H1 (cell line): ENCODE measurements around the gene PRKRIP1. TPM values are rescaled to one million over a fixed set of nuclear protein-coding genes. Genes with fewer than 3 reads are reported as not detected.

Source experiments
- CTCF ChIA-PET: fragments of 300-600 bp; sonication (Branson Sonifier 250); formaldehyde crosslinking; loops from one replicate; lab custom pipeline; 2021; ENCODE audit not compliant: partially characterized antibody; lab: Charles Lee
- POLR2A ChIA-PET: fragments of 300-600 bp; sonication (Branson Sonifier 250); formaldehyde crosslinking; loops from one replicate; lab custom pipeline; 2021; ENCODE audit warnings: inconsistent platforms; ENCODE audit not compliant: partially characterized antibody; lab: Charles Lee
- DNase-seq, 2 experiments: peaks; one replicate each; pipeline versions ENCODE4 v3.0.0 to v3.0.0-alpha.2; 2010 to 2022; ENCODE audit warnings: low spot score in 2 of 2, low read depth in 1 of 2, mixed read lengths in 1 of 2
- FAIRE-seq: peaks from 2 replicates; lab custom pipeline; 2011; peaks lifted over from hg19 to GRCh38; lab: Jason Lieb, UNC
- H2AFZ ChIP-seq: 2 replicates; pipeline ENCODE4 v1.8.1; 2012; ENCODE audit warnings: low read length, inconsistent platforms
- H2AK5ac ChIP-seq: 2 replicates; pipeline ENCODE4 v1.6.1; 2013; ENCODE audit warnings: low read depth, low read length
- H2BK120ac ChIP-seq: replicated peaks from 2 replicates; pipeline ENCODE3; 2013; ENCODE audit warnings: low read depth, low read length, inconsistent platforms
- H2BK12ac ChIP-seq: 2 replicates; pipeline ENCODE4 v1.6.1; 2013; ENCODE audit warnings: low read depth, low read length
- H2BK15ac ChIP-seq: 2 replicates; pipeline ENCODE4 v1.6.1; 2013; ENCODE audit warnings: low read length
- H2BK20ac ChIP-seq: 2 replicates; pipeline ENCODE4 v1.6.1; 2013; ENCODE audit warnings: low read length
- H2BK5ac ChIP-seq: 2 replicates; pipeline ENCODE4 v1.6.1; 2013; ENCODE audit warnings: low read depth, low read length
- H3K14ac ChIP-seq: 2 replicates; pipeline ENCODE4 v1.6.1; 2013; ENCODE audit warnings: inconsistent platforms; ENCODE audit not compliant: insufficient read length
- H3K18ac ChIP-seq: 2 replicates; pipeline ENCODE4 v1.6.1; 2013; ENCODE audit warnings: low read length; ENCODE audit errors: extremely low read depth
- H3K23ac ChIP-seq: 2 replicates; pipeline ENCODE4 v1.6.1; 2013; ENCODE audit warnings: inconsistent platforms; ENCODE audit not compliant: insufficient read length
- H3K23me2 ChIP-seq: 2 replicates; pipeline ENCODE4 v1.6.1; 2013; ENCODE audit warnings: low read depth, low read length
- H3K27ac ChIP-seq: 2 replicates; pipeline ENCODE4 v1.6.1; 2011; ENCODE audit warnings: low read depth, low read length, inconsistent platforms
- H3K27me3 ChIP-seq, 4 experiments: replicated peaks in 1 of 4; 1 replicate in 1 of 4; 2 replicates in 3 of 4; pipeline versions ENCODE4 v1.6.1 to v1.8.1; 2011 to 2013; ENCODE audit warnings: low read length in 3 of 4, mild to moderate bottlenecking in 3 of 4, inconsistent platforms in 2 of 4, mixed read lengths in 2 of 4, moderate library complexity in 1 of 4; ENCODE audit not compliant: control insufficient read depth in 3 of 4, insufficient read depth in 3 of 4; ENCODE audit errors: extremely low read depth in 1 of 4
- H3K36me3 ChIP-seq, 4 experiments: 2 replicates each; pipeline versions ENCODE4 v1.6.1 to v1.8.1; 2011 to 2013; ENCODE audit warnings: mild to moderate bottlenecking in 4 of 4, low read length in 3 of 4, moderate library complexity in 2 of 4, control low read depth in 1 of 4, inconsistent platforms in 1 of 4; ENCODE audit not compliant: insufficient read depth in 4 of 4, control insufficient read depth in 2 of 4
- H3K4ac ChIP-seq: replicated peaks from 2 replicates; pipeline ENCODE3; 2013; ENCODE audit warnings: low read length, low read depth, mixed read lengths, inconsistent platforms; ENCODE audit not compliant: insufficient read length
- H3K4me1 ChIP-seq, 4 experiments: replicated peaks in 1 of 4; 1 replicate in 1 of 4; 2 replicates in 3 of 4; pipeline versions ENCODE4 v1.6.1 to v1.8.1; 2011 to 2013; ENCODE audit warnings: low read length in 3 of 4, inconsistent platforms in 2 of 4, mixed read lengths in 1 of 4; ENCODE audit not compliant: insufficient read depth in 4 of 4, control insufficient read depth in 3 of 4
- H3K4me2 ChIP-seq, 2 experiments: 2 replicates each; pipeline versions ENCODE4 v1.6.1 to v1.8.1; 2011 to 2013; ENCODE audit warnings: low read depth in 2 of 2, low read length in 2 of 2, control low read depth in 1 of 2, inconsistent platforms in 1 of 2, mild to moderate bottlenecking in 1 of 2; ENCODE audit not compliant: insufficient read depth in 1 of 2
- H3K4me3 ChIP-seq, 4 experiments: fragments of 200-600, 300-600 bp in 1 of 4; sonication (generic), shearing (Covaris generic), sonication (Bioruptor Twin) in 1 of 4; 2 replicates each; pipeline versions ENCODE4 v1.5.1 to v1.8.1; 2011 to 2016; ENCODE audit warnings: low read length in 4 of 4, low read depth in 3 of 4, control low read depth in 2 of 4, inconsistent platforms in 2 of 4, mild to moderate bottlenecking in 2 of 4, mixed read lengths in 1 of 4, moderate library complexity in 1 of 4; ENCODE audit not compliant: insufficient read depth in 2 of 4; ENCODE audit errors: extremely low read depth in 1 of 4
- H3K56ac ChIP-seq: replicated peaks from 2 replicates; pipeline ENCODE3; 2013; ENCODE audit warnings: low read depth, mild to moderate bottlenecking, mixed read lengths, low read length, inconsistent platforms; ENCODE audit not compliant: insufficient read length
- H3K79me1 ChIP-seq: 2 replicates; pipeline ENCODE4 v1.6.1; 2013; ENCODE audit warnings: low read depth, low read length, control low read depth
- H3K79me2 ChIP-seq, 2 experiments: 2 replicates each; pipeline versions ENCODE4 v1.6.1 to v1.8.1; 2012 to 2013; ENCODE audit warnings: low read length in 2 of 2, mild to moderate bottlenecking in 2 of 2, inconsistent platforms in 1 of 2; ENCODE audit not compliant: insufficient read depth in 2 of 2, control insufficient read depth in 1 of 2
- H3K9ac ChIP-seq, 4 experiments: replicated peaks in 1 of 4; 1 replicate in 1 of 4; 2 replicates in 3 of 4; pipeline versions ENCODE4 v1.6.1 to v1.8.1; 2011 to 2013; ENCODE audit warnings: low read depth in 3 of 4, low read length in 3 of 4, control low read depth in 2 of 4, mild to moderate bottlenecking in 2 of 4, moderate library complexity in 2 of 4, inconsistent platforms in 1 of 4; ENCODE audit errors: extremely low read depth in 1 of 4
- H3K9me3 ChIP-seq, 2 experiments: 2 replicates each; pipeline versions ENCODE4 v1.6.1 to v1.8.1; 2012 to 2013; ENCODE audit warnings: mild to moderate bottlenecking in 2 of 2, moderate library complexity in 2 of 2, control low read depth in 1 of 2, inconsistent platforms in 1 of 2, low read depth in 1 of 2, low read length in 1 of 2, mixed read lengths in 1 of 2; ENCODE audit not compliant: insufficient read depth in 2 of 2
- H4K20me1 ChIP-seq, 2 experiments: replicated peaks in 1 of 2; 2 replicates each; pipeline versions ENCODE3 to v1.8.1; 2011 to 2013; ENCODE audit warnings: inconsistent platforms in 2 of 2, low read length in 2 of 2, mild to moderate bottlenecking in 1 of 2; ENCODE audit not compliant: insufficient read depth in 2 of 2, control insufficient read depth in 1 of 2
- H4K5ac ChIP-seq: 2 replicates; pipeline ENCODE4 v1.6.1; 2013; ENCODE audit warnings: low read length, low read depth, mixed read lengths, inconsistent platforms; ENCODE audit not compliant: insufficient read length
- H4K8ac ChIP-seq: 2 replicates; pipeline ENCODE4 v1.8.0; 2013; ENCODE audit warnings: mild to moderate bottlenecking, moderate library complexity, low read length, inconsistent platforms; ENCODE audit not compliant: insufficient read depth; ENCODE audit errors: extremely low read depth
- H4K91ac ChIP-seq: replicated peaks from 2 replicates; pipeline ENCODE3; 2013; ENCODE audit warnings: low read length, mixed read lengths, inconsistent platforms; ENCODE audit not compliant: insufficient read length
- ASH2L ChIP-seq: fragments of 200-600, 300-600 bp; sonication (generic); IDR thresholded peaks from one replicate; pipeline ENCODE4 v1.7.1; 2017; ENCODE audit warnings: low read length
- BACH1 ChIP-seq: IDR thresholded peaks from 2 replicates; pipeline ENCODE4 v1.6.1; 2012; ENCODE audit warnings: low read length, improper control_type of control experiment
- CBX5 ChIP-seq: fragments of 300-800, 300-1000 bp; sonication (generic); IDR thresholded peaks from 2 replicates; pipeline ENCODE4 v1.7.1; 2016; ENCODE audit warnings: antibody characterized with exemption, low read length, low read depth
- GABPA ChIP-seq: IDR thresholded peaks from 2 replicates; pipeline ENCODE4 v1.6.1; 2011; ENCODE audit warnings: mild to moderate bottlenecking, low read length, moderate library complexity, borderline replicate concordance; ENCODE audit not compliant: insufficient read depth
- KDM1A ChIP-seq: fragments of 200-600, 300-600 bp; sonication (generic); IDR thresholded peaks from 2 replicates; pipeline ENCODE4 v1.7.1; 2016; ENCODE audit warnings: mild to moderate bottlenecking, low read length, borderline replicate concordance
- MAX ChIP-seq: IDR thresholded peaks from 2 replicates; pipeline ENCODE4 v1.6.1; 2012; ENCODE audit warnings: inconsistent platforms
- RAD21 ChIP-seq, 2 experiments: IDR thresholded peaks in 1 of 2; conservative IDR thresholded peaks in 1 of 2; 2 replicates each; pipeline ENCODE4 v1.6.1; 2011; ENCODE audit warnings: low read depth in 2 of 2, low read length in 2 of 2, improper control_type of control experiment in 1 of 2, inconsistent platforms in 1 of 2, mild to moderate bottlenecking in 1 of 2, moderate library complexity in 1 of 2
- RXRA ChIP-seq: IDR thresholded peaks from 2 replicates; pipeline ENCODE4 v1.6.1; 2011; ENCODE audit warnings: low read depth, mild to moderate bottlenecking, low read length, moderate library complexity; ENCODE audit not compliant: insufficient read depth
- SIN3A ChIP-seq, 2 experiments: IDR thresholded peaks in 1 of 2; conservative IDR thresholded peaks in 1 of 2; 2 replicates each; pipeline ENCODE4 v1.6.1; 2011 to 2012; ENCODE audit warnings: low read length in 2 of 2, improper control_type of control experiment in 1 of 2, low read depth in 1 of 2, mild to moderate bottlenecking in 1 of 2
- SIRT6 ChIP-seq: IDR thresholded peaks from one replicate; pipeline ENCODE4 v1.7.1; 2012; ENCODE audit warnings: low read length, inconsistent platforms
- TEAD4 ChIP-seq: IDR thresholded peaks from 2 replicates; pipeline ENCODE4 v1.6.1; 2012; ENCODE audit warnings: low read depth, low read length, inconsistent platforms, mixed read lengths
- WGBS, 2 experiments: shearing (Covaris generic) in 1 of 2; methylation state at CpG; one replicate each; pipeline versions ENCODE4 v1.1.6 to v1.1.7; 2013 to 2015; ENCODE audit warnings: low lambda C conversion rate in 2 of 2, mixed read lengths in 2 of 2, inconsistent platforms in 1 of 2, low coverage in 1 of 2, missing lambda C conversion rate in 1 of 2; ENCODE audit not compliant: insufficient replicate concordance in 2 of 2, insufficient coverage in 1 of 2, insufficient read length in 1 of 2; ENCODE audit errors: extremely low coverage in 1 of 2, missing lambda C conversion rate in 1 of 2; 5-methylcytosine and 5-hydroxymethylcytosine counted together
- polyA plus RNA-seq, 7 experiments: library from polyadenylated mRNA; depleted of rRNA in 3 of 7; stranded (reverse) in 5 of 7; unstranded in 2 of 7; fragments of >200 nt in 5 of 7; fragments of 200-250 nt in 2 of 7; gene quantifications; 1 replicate in 5 of 7; 2 replicates in 1 of 7; 4 replicates in 1 of 7; pipeline versions ENCODE4 v1.2.1 to v1.2.3, GENCODE V29; 2011 to 2013; ENCODE audit warnings: missing spikeins in 2 of 7, mixed read lengths in 2 of 7
- total RNA-seq: library from RNA; stranded (reverse); fragmentation: NEBNext Ultra II Directional; extraction: Animal tissue kit (Norgen Biotek cat#: 25700); gene quantifications from 2 replicates; pipeline ENCODE4 v1.2.1, GENCODE V29; 2021

PRKRIP1 gene
- total and polyA plus RNA-seq, 2 of the 8 experiments (the other 6 are each of a cell fraction or from before 2014, with no cell fraction given) = 11.1 to 22.0 TPM

- ChIA-PET CTCF (interaction anchor here (0.6 to 1.7 kb wide), 9 partner anchors 14 to 1204 kb away, joined by 3 to 8 read pairs (median 4); no protein-coding TSS in a partner anchor), POLR2A (interaction anchor here (0.6 to 2.0 kb wide), 10 partner anchors 8 to 393 kb away, joined by 3 to 6 read pairs (median 4); no protein-coding TSS in a partner anchor)
- H2BK120ac ChIP-seq = no peak overlapping the region
- H3K9me3 ChIP-seq = no peaks in the 10 kb centered on the region
- peak overlapping the region; percentile 93 for H4K91ac ChIP-seq
- FAIRE-seq (no peak), DNase-seq (no peak)
- peaks cover 0 to 8% of the 10 kb centered on the region in 2 experiments for H4K20me1 ChIP-seq
- H4K5ac ChIP-seq = peak overlapping the region; percentile 73
- no peak overlapping the region for H2BK12ac ChIP-seq
- peak overlapping the region; percentile 12; the same call in 1 of the 2 replicates for H3K27ac ChIP-seq
- H3K23ac ChIP-seq = no peak overlapping the region
- peak overlapping the region; percentile 90 for H3K56ac ChIP-seq
- H3K23me2 ChIP-seq = peaks cover 5% of the 10 kb centered on the region; the same call in 1 of the 2 replicates
- H3K4me1 ChIP-seq = peaks cover 0 to 10% (median 1%) of the 10 kb centered on the region in 4 experiments; a peak in 3 of 7 replicates
- peak overlapping the region; percentile 90; the same call in 1 of the 2 replicates for H3K18ac ChIP-seq
- peak overlapping the region; percentile 80; the same call in 1 of the 2 replicates for H2BK5ac ChIP-seq
- no peak overlapping the region for H2BK20ac ChIP-seq
- peaks cover 0 to 11% of the 10 kb centered on the region in 2 experiments; a peak in 2 of 4 replicates for H3K79me2 ChIP-seq
- 23% methylated on average over 24 of the region's 24 CpGs; no CpG with 5 or more reads in 1 of the 2 experiments for WGBS, 2 experiments
- H3K9ac ChIP-seq = peak overlapping the region; percentile 68 to 86 (median 82)
- H2AK5ac ChIP-seq = peak overlapping the region; percentile 32; the same call in 1 of the 2 replicates
- H3K79me1 ChIP-seq = peaks cover 9% of the 10 kb centered on the region
- peak overlapping the region; percentile 82 to 99 (median 88) for H3K4me3 ChIP-seq
- no peaks in the 10 kb centered on the region; a peak in 1 of 7 replicates for H3K27me3 ChIP-seq
- peak overlapping the region; percentile 88 to 98 for H3K4me2 ChIP-seq
- peak overlapping the region; percentile 64 for H2AFZ ChIP-seq
- H3K4ac ChIP-seq = peak overlapping the region; percentile 81
- H3K14ac ChIP-seq = no peak overlapping the region
- peak overlapping the region; percentile 94 for H4K8ac ChIP-seq
- H3K36me3 ChIP-seq = peaks cover 0 to 6% (median 4%) of the 10 kb centered on the region in 4 experiments; a peak in 4 of 8 replicates
- no peak overlapping the region for H2BK15ac ChIP-seq
- TF ChIP-seq RXRA = no peak
- no peak for TF ChIP-seq BACH1
- no peak for TF ChIP-seq GABPA
- TF ChIP-seq MAX = no peak
- TF ChIP-seq TEAD4 = no peak
- no peak for TF ChIP-seq ASH2L
- TF ChIP-seq RAD21 (IDR thresholded peaks at IDR 0.05 in 1 of 2, conservative IDR thresholded peaks at IDR 0.05 in 1 of 2; ENCODE audit: low read depth in 2 of 2, low read length in 2 of 2) = no peak
- no peak for TF ChIP-seq SIN3A (conservative IDR thresholded peaks at IDR 0.05 in 1 of 2, IDR thresholded peaks at IDR 0.05 in 1 of 2; ENCODE audit: low read depth in 1 of 2, low read length in 2 of 2)
- TF ChIP-seq KDM1A = no peak
- TF ChIP-seq CBX5 = no peak
- no peak for TF ChIP-seq SIRT6
Measured at GRCh38 chr7:102463841-102464576, 67.8 kb downstream of the PRKRIP1 start.
